ENCODE results near the gene PPARD.
A peak's percentile ranks its signal among the peaks of the same experiment; 100 is the strongest.

PPARD gene

GRCh38 chr6:35448191-35448590, 105.8 kb downstream of the PPARD start:
- peak; percentile 63 for DNase-seq
- no peaks in the 10 kb centered on the region; the same call in 1 of the 2 replicates for H3K27me3 ChIP-seq
- no peak for TF ChIP-seq CTCF (IDR thresholded peaks at IDR 0.05; ENCODE audit: low read depth, low read length)
- H3K4me3 ChIP-seq (ENCODE audit: low read depth, low read length) = no peak overlapping the region
- no peaks in the 10 kb centered on the region for H3K4me1 ChIP-seq
- H3K36me3 ChIP-seq = no peaks in the 10 kb centered on the region
- no peaks in the 10 kb centered on the region for H3K9me3 ChIP-seq

- DNase-seq = peak; percentile 33
- no peaks in the 10 kb centered on the region for H3K36me3 ChIP-seq
- H3K4me1 ChIP-seq = no peaks in the 10 kb centered on the region
- H3K4me3 ChIP-seq (ENCODE audit: low read depth, low read length) = no peak overlapping the region
- TF ChIP-seq CTCF (IDR thresholded peaks at IDR 0.05; ENCODE audit: low read depth, low read length) = peak; percentile 74
- H3K9me3 ChIP-seq = no peaks in the 10 kb centered on the region
- no peaks in the 10 kb centered on the region; the same call in 1 of the 2 replicates for H3K27me3 ChIP-seq
Observed at GRCh38 chr6:35449287-35449881, 107.0 kb downstream of the PPARD start.

- no peaks in the 10 kb centered on the region for H3K9me3 ChIP-seq
- H3K27me3 ChIP-seq = no peaks in the 10 kb centered on the region; the same call in 1 of the 2 replicates
- H3K4me1 ChIP-seq = no peaks in the 10 kb centered on the region
- DNase-seq = no peak
- no peak for TF ChIP-seq CTCF (IDR thresholded peaks at IDR 0.05; ENCODE audit: low read depth, low read length)
- peaks cover 5% of the 10 kb centered on the region for H3K36me3 ChIP-seq
- H3K4me3 ChIP-seq (ENCODE audit: low read depth, low read length) = peak overlapping the region; percentile 24
Observed at GRCh38 chr6:35451354-35452182, 109.2 kb downstream of the PPARD start.

GRCh38 chr6:35452183-35453090, 110.1 kb downstream of the PPARD start, which contains the start of gene FANCE:
Gene FANCE, plus strand, starts transcription at chr6:35452338. Its CDS starts 208 bp downstream, at chr6:35452546.
- Histone ChIP-seq H3K27me3 (no peaks in the 10 kb centered on the region; the same call in 1 of the 2 replicates), H3K4me3 (ENCODE audit: low read depth, low read length) (peak within 1 kb of the TSS; percentile 65), H3K36me3 (peaks cover 9% of the 10 kb centered on the region), H3K9me3 (no peaks in the 10 kb centered on the region), H3K4me1 (no peaks in the 10 kb centered on the region)
- peak; percentile 97 for DNase-seq
- TF ChIP-seq CTCF (IDR thresholded peaks at IDR 0.05; ENCODE audit: low read depth, low read length) = no peak

GRCh38 chr6:35453236-35453635, 110.9 kb downstream of the PPARD start:
- H3K36me3 ChIP-seq = peaks cover 9% of the 10 kb centered on the region
- no peak for DNase-seq
- no peaks in the 10 kb centered on the region; the same call in 1 of the 2 replicates for H3K27me3 ChIP-seq
- H3K4me3 ChIP-seq (ENCODE audit: low read depth, low read length) = peak overlapping the region; percentile 65
- TF ChIP-seq CTCF (IDR thresholded peaks at IDR 0.05; ENCODE audit: low read depth, low read length) = no peak
- H3K4me1 ChIP-seq = no peaks in the 10 kb centered on the region
- no peaks in the 10 kb centered on the region for H3K9me3 ChIP-seq
